HG02642 (cell line): Measurements from ENCODE around the gene NAMPT.

Source experiments
- ATAC-seq: cut with Tn5 transposase; IDR thresholded peaks from one replicate; pipeline ENCODE4 v1.9.1; 2021; ENCODE audit warnings: mild to moderate bottlenecking; ENCODE audit not compliant: unreplicated experiment, poor library complexity

NAMPT gene

DNA sequence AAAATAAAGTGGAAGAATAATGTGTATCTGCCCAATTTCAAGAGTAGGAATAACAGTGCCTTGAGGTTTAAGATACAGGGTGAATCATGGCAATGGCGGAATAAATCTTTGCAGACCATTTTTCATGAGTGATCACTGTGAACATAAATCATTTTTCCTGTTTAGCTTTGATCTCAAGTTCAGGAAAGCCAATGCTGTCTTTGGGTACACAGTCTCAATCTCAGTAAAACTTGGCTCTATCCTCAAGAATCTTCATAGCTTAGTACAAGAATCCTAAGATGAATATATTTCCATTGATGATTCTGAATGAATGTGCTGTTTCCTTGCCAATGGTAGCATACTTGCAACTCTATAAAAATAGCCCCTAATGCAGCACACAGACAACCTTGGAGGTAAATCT, 6.8 kb downstream of the NAMPT start:
- ATAC-seq = no peak

DNA sequence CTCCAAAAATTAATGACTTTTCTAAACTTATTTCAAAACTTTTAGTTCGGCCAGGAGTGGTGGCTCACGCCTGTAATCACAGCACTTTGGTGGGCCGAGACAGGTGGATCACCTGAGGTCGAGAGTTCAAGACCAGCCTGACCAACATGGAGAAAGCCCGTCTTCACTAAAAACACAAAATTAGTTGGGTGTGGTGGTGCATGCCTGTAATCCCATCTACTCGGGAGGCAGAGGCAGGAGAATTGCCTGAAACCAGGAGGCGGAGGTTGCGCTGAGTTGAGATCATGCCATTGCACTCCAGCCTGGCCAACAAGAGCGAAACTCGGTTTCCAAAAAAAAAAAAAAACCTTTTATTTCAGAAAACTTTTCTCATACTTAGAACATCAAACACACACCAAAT, 8.3 kb downstream of the NAMPT start:
- ATAC-seq = no peak

DNA sequence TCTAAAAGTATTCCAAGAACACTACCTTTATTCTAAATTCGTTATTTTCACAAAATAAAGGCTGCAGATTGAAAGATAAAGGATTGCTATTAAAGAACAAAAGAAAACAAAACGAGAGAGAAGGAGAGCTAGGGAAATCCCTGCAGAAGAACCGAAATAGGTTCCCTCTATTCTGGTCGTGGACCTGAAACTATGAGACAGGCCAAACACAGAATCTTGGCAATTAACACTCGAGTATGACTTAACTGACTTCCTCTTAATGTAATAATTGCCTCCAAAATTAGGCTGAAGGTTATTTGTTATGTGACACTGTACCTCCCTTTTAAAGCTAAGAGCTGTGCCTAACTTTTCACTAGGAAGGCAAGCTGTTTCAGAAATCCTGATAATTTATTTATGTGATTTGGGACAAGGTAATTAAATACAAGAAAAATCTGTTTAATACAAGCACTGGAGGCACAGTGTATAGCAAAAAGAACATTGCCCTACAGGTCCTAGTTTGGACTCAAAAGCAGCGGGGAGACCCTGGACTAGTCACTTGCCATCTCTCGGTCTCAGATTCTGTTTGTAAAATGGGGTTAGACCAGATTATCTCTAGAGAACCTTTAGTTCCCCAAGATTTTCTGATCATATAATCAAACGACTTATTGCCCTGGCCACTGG, 11.6 kb downstream of the NAMPT start:
- peak; percentile 64 for ATAC-seq

DNA sequence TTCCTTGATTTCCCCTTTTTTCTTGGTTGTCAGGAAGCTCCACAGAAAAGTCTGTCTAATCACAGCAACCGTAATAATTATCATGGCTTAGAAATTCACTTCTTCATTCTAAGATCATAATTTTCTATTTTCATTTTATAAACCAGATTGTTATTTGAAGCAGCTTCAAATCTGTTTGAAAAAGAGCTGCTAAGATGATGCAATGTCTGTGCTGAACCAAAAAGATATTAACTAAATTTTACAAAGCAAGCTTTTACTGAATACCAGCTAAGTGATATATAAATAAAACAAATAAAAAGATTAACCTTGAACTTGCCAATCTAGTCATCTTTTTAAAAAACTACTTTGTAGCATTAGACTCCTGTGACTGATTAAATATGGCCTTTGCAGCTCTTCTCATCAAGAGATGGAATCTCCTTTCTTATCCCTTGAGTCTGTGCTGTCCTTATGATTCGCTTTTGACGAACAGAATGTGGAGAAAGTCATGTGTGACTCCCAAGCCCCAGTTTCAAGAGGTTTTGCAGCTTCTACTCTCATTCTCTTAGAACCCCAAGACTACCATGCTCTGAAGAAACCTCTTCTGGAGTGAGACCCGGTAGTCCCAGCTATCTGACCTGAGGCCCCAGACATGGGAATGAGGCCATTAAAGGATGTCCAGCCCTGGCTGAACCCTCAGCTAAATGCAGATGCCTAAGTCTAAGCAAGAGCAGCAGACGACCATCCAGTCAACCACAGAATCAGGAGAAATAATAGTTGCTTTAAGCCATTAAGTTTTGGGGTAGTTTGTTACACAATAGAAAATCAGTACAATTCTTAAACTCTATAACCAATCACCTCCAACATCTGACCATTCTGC, 14.4 kb downstream of the NAMPT start:
- ATAC-seq = no peak

DNA sequence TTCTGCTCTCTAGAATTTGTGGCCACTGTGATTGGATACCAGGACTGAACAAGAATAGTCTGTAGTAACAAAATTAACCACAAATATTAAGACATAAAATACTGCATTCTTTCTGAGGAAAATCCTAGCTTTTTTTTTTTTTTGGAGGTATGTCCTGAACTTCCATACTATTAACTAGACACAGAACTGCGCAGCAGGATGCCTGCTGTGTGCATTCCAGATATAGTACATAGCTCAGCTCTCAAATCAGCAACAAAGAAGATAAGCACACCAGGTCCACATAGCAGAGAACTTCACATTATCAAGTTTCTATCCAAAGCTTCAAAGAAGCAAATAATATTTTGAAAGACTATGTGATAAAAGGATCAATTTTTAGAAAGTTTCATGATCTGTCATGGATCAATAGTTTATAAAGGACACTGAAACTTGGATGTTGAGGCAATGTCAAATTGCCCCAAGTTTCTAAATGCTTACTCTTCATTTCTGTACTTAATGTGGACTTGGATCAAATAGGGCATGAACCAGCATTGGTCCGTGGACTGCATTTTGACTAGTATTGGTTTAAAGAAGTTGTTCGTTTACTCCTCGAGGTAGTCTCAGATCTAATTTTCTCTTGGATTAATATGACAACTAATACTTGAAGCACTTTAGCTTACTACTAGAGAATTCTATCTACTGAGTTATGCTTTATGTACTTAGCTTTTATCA, 15.4 kb downstream of the NAMPT start:
- no peak for ATAC-seq

DNA sequence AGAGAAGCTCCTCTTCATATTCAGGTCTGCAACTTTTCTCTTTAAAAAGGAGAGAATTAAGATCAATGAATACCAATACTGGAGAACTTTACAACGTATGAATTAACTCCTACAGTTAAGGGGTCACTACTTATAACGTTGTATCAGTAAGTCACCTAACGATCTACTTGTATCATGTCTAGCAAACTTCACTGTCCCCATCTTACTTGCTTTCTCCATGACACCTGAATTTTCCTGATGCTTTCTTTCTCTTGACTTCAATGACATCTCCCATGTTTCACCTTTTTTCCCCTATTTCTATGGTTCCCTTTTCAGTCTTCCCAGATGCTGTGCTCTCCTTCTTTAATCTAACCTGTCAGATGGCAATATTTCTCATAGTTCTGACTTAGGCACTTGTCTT, 19.6 kb downstream of the NAMPT start:
- no peak for ATAC-seq

DNA sequence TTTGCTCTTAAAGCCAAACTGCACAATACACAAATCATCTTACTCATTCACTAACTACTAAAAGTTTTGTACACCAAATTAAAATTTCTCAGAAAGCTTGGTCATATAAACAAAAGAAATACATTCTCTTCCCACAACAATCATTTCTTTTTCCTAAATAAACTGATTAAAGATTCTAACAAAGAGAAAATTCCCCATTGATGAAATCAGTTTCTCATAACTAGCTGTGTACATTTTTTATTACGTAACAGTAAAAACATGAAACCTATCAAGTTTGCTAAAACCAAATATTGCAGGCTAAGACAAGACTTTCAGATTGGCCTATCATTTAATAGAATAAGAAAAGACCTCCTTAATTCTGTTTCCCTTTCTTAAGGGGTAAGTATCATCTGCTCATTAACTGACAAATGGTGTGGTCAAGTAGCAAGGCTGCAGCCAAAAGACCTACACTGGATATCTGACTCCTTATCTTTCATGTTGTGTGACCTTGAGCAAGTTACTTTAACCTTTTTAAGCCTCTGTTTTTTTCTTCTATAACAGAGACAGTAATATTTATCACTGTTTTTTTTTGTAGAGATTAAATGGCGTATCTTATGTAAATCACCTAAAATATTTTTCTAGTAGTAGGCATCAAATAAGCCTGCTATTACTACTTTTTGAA, 22.4 kb downstream of the NAMPT start:
- ATAC-seq = no peak

DNA sequence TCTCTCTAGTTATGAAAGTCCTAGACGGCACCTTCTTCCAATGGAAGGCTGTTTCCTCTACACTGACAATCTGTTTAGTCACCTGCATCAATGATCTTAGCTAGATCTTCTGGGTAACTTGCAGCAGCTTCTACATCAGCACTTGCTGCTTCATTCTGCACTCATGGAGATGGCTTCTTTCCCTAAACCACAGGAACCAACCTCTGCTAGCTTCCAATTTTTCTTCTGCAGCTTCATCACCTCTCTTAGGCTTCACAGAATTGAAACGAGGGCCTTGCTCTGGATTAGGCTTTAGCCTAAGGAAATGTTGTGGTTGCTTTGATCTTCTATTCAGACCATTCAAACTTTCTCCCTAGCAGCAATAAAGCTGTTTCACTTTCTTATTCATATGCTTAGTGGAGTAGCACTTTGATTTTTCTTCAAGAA, 24.6 kb downstream of the NAMPT start:
- ATAC-seq = peak; percentile 72

DNA sequence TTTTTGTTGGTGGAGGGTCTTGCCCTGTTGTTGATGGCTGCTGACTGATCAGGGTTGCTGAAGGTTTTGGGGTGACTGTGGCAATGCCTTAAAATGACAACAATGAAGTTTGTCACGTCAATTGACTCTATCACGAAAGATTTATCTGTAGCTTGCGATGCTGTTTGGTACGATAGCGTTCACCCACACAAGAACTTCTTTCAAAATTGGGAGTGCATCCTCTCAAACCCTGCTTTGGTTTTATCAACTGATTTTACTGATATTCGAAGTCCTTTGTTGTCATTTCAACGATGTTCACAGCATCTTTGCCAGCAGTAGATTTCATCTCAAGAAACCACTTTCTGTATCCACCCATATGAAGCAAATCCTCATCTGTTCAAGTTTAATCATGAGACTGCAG, 26.0 kb downstream of the NAMPT start:
- no peak for ATAC-seq

DNA sequence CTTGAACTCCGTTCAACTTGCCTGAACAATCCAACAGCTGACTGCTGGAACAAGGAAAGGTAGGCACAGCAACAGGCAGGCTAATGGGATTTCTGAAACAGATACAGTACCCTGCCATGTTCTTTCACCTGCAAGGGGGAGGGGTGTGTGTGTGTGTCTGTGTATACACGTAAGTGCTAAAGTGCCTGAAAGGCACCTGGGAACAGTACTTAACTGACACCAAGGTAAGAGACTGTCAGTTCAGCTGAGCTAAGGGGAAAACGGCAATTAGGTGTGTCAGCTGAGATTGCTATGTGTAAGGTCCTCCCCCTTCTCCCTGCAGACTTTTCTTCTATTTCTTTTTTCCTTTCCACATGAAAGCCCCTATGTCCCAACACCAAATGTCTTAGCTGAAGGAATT, 27.0 kb downstream of the NAMPT start:
- ATAC-seq = no peak

DNA sequence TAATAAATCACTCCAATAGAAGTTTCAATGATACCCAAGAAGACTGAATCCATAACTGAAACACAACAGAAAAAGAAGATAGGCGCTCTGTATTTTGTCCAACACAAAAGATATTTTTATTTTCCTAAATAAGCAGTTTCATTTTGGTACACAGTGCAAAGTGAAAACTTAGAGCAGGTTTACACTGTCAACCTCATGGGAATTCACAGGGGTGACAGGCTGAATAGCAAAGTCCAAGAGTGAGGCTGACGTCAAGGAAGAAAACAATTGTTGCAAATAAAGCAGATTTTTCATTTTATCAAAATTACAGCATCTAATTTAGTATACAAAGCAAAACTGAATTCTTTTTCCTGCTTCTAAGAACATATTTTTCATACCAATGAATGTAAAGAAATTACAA, 28.6 kb downstream of the NAMPT start:
- ATAC-seq = no peak

DNA sequence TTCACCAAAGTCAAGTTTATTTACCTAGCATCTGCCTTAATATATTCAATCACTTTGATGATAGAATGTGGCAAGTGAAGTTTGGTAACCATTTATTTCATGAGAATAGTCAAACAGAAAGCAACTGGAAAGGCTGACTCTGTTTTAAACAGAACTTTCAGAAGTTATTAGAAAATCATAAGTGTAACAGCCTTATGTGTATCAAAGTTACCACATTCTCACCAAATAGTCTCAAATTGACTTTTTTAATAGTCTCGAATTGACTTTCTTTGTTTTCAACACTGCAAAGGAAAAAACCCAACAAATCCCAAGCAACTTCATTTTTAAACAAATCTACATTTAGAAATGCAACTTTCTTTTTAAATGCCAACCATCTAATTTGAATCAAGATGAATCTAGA, 29.5 kb downstream of the NAMPT start:
- ATAC-seq = no peak

DNA sequence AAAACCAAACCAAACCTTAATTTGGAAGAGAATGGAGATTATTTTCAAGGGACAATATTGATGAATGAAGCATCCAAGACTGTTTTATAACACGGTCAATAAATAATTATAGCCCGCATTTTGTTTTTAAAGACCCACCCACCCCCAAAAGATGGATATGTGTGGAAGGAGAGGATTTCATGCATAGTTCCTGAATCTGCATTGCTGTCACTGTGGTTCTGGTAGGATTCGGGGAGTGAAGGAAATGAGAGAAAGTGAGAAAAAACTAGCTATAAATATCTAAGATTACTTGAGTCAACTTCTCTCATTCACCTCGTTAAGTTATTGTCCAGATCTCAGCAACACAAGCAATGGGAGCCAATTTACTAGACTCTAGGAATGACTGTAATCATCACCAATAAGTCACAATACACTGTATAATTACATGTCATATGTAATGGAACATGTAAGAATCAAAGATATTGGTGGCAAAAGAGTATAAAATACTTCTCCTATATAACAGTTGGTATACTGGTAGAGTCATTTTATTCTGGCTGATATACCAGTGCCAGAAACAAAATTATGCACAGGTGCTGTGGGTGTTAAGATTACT, 30.2 kb downstream of the NAMPT start:
- ATAC-seq = no peak

DNA sequence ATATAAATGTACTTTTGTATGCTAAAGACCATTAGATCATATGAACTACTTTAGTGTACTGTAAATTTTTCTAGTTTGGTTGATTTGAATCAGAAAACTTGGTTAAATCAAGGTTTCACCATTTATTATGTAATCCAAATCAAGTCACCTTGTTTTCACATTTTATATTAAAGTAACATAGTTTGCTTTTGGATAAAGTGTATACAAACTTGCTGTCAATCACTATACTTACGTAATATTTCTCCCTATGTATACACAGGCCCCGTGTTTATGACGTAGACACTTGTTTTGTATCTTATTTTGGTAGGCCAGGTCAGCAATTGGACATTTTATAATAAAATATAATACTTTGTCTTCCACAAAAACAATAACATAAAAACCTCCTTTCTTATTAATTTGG, 32.2 kb downstream of the NAMPT start:
- no peak for ATAC-seq

DNA sequence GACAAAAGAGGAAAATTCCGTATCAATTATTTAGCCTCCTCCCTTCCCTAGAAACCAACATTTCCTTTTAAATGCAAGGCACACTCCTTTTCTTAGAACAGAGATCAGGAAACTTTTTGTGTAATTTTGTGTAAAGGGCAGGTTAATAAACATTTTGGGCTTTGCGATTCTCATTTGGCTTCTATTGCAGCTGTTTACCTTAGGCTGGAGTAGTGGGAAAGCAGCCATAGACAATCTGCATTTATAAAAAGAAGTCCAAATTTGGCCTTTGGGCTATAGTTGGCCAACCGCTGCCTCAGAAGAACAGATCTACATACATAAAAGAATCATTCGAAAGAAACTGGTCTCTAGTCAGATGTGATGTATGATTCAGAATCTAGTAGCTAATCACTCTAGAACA, 35.3 kb downstream of the NAMPT start:
- ATAC-seq = no peak

DNA sequence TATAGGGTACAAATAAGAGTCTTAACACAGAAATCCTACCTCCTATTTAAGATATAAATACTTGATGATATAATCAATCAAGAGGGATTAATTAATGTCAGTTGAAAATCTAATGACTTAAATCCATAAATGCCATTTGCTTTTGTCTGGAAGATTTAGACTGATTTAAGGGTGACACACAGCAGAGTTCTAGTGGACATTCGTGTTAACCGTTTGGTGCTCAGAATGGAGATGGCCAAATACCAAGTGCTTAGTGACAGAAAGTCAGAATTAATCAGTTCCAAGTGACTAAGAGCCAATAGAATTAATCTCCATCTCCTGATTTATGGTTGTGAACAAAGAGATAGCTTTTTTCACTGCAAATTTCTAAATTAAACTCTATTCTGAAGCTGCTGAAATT, 36.2 kb downstream of the NAMPT start:
- ATAC-seq = no peak

DNA sequence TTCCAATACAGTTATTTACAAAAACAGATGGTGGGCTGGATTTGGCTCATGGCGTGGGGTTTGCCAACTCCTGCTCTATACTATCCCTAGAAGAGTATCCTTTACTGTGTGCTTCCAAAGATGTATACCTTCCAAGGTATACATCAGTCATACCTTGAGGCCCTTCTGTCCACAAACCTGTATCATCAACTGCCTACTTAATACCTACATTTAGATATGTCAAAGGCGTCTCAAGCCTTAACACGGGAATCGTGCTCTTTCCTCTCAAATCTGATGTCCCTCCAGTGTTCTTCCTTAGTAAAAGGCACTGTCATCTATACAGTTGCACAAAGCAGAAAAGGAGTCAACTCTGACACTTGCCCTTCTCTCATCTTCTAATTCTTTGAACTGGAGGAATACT, 36.9 kb downstream of the NAMPT start:
- ATAC-seq = no peak

DNA sequence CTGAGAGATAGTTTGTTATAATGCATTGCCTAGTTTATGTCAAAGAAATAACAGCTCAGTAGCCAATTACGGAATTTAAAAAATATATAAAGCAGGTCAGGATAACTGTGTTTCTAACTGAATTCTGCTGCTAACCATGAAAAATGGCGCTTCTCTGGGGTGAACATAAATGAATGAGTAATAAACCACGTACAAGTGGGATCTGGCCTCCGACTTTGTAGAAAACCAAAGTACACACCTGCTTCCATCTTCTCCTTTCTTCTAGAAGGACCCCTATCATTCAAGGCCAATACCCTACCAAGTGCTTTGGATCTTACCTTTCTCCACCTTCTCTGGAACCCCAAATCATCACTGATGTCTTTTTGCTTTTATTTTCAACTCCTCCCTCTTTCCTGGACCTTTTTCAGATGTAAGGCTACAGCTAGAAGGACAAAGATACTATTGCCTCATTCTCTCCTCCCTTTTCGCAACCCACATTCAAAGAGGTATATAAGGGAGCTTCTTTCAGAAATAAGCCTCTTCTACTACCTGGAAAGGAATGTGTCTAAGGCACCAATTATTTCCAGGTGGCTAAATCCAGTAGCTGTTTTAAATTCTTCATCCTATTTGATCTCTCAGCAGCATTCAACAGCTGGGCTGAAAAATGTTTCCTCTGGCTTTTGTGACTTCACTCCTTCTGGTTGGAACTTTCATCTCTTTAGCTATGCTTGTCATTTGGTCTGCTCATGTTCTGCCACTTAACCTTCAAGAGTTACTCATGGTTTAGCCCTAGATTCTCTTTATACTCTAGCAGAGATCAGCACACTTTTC, 37.7 kb downstream of the NAMPT start:
- no peak for ATAC-seq

DNA sequence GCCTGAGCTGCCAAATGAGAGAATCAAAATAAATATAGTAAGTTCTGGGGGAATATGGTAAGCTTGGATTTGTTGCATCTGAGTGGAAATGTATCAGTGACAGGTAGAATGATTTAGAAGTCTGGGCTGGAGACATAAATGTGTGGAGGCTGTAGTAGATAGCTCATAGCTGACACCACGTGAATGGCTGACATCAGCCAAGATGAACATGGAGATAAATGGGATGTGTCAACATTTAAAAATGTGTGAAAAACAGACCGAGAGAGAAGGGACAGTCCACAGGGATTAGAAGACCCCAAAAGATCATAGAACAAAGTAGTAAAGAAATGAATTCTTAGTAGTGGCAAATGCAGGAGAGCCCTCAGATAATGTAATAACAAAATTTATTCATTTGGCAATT, 40.9 kb downstream of the NAMPT start:
- ATAC-seq = no peak

DNA sequence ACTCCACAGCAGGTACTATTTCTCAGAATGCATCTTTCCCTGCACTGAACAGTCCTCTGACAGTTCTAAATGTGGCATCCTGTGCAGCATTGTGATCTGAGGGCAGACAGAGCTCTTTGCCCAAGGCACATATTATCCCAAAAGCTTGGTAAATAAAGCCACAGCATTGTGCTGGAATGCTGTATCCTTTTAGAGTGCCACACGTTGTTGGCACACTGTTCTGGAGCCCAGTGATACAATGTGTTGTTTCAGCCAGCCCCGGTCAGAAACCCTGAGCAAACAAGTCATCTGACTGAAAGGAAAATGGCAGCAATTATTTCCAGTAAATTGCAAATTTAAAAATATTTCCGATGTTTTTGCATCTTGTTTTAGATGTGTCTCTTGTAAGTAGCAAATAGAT, 45.4 kb downstream of the NAMPT start:
- ATAC-seq = no peak
